ENCODE data around the gene ZFP91. TPM values are rescaled to one million over a fixed set of nuclear protein-coding genes. Genes with fewer than 3 reads are reported as not detected.

The ZFP91 gene
- polyA plus RNA-seq, 1 experiment, result 18.3 TPM

- no peak for DNase-seq (ENCODE audit: low read depth)
- Histone ChIP-seq H3K27me3 (ENCODE audit: control insufficient read depth, insufficient read depth, low read length) (no peaks in the 10 kb centered on the region), H3K4me3 (ENCODE audit: low read depth, low read length) (no peak overlapping the region), H3K36me3 (ENCODE audit: control insufficient read depth, insufficient read depth, low read length) (no peaks in the 10 kb centered on the region; the same call in 1 of the 2 replicates)
- ChIA-PET CTCF (interaction anchor here (1.0 to 2.8 kb wide), 2 partner anchors 29 to 32 kb away, joined by 5 to 10 read pairs; no protein-coding TSS in a partner anchor), POLR2A (no interaction called here)
- no peak for TF ChIP-seq CTCF (IDR thresholded peaks at IDR 0.05; ENCODE audit: insufficient read depth, low read depth, low read length)
These were observed 18.8 kb downstream of the ZFP91 start for GRCh38 chr11:58597486-58598144.

- ChIA-PET CTCF (no interaction called here), POLR2A (no interaction called here)
These were observed 21.6 kb downstream of the ZFP91 start for GRCh38 chr11:58600510-58600909.

GRCh38 chr11:58606930-58607714, 28.3 kb downstream of the ZFP91 start:
- no peak overlapping the region for H3K4me3 ChIP-seq (ENCODE audit: low read depth, low read length)
- TF ChIP-seq CTCF (IDR thresholded peaks at IDR 0.05; ENCODE audit: insufficient read depth, low read depth, low read length), result no peak
- CTCF ChIA-PET, result interaction anchor here (0.6 to 1.2 kb wide), 2 partner anchors 11 to 30 kb away, joined by 3 read pairs; no protein-coding TSS in a partner anchor
- H3K27me3 ChIP-seq (ENCODE audit: control insufficient read depth, insufficient read depth, low read length), result no peaks in the 10 kb centered on the region
- DNase-seq (ENCODE audit: low read depth), result no peak
- POLR2A ChIA-PET, result no interaction called here
- peaks cover 1% of the 10 kb centered on the region; the same call in 1 of the 2 replicates for H3K36me3 ChIP-seq (ENCODE audit: control insufficient read depth, insufficient read depth, low read length)

More at GRCh38 chr11:58600510-58600909, 21.6 kb downstream of the ZFP91 start:
- H3K27me3 ChIP-seq (ENCODE audit: control insufficient read depth, insufficient read depth, low read length), result no peaks in the 10 kb centered on the region
- no peak for DNase-seq (ENCODE audit: low read depth)
- no peaks in the 10 kb centered on the region; the same call in 1 of the 2 replicates for H3K36me3 ChIP-seq (ENCODE audit: control insufficient read depth, insufficient read depth, low read length)
- TF ChIP-seq CTCF (IDR thresholded peaks at IDR 0.05; ENCODE audit: insufficient read depth, low read depth, low read length), result no peak
- H3K4me3 ChIP-seq (ENCODE audit: low read depth, low read length), result no peak overlapping the region

GRCh38 chr11:58608331-58608730, 29.5 kb downstream of the ZFP91 start:
- ChIA-PET POLR2A (no interaction called here), CTCF (no interaction called here)
- Histone ChIP-seq H3K4me3 (ENCODE audit: low read depth, low read length) (no peak overlapping the region), H3K36me3 (ENCODE audit: control insufficient read depth, insufficient read depth, low read length) (peaks cover 3% of the 10 kb centered on the region), H3K27me3 (ENCODE audit: control insufficient read depth, insufficient read depth, low read length) (no peaks in the 10 kb centered on the region)
- DNase-seq (ENCODE audit: low read depth), result no peak
- TF ChIP-seq CTCF (IDR thresholded peaks at IDR 0.05; ENCODE audit: insufficient read depth, low read depth, low read length), result no peak

GRCh38 chr11:58609723-58610122, 30.9 kb downstream of the ZFP91 start:
- ChIA-PET POLR2A (no interaction called here), CTCF (interaction anchor here (1.2 to 1.8 kb wide), 2 partner anchors 20 to 42 kb away, joined by 4 to 6 read pairs; no protein-coding TSS in a partner anchor)
- Histone ChIP-seq H3K36me3 (ENCODE audit: control insufficient read depth, insufficient read depth, low read length) (peaks cover 3% of the 10 kb centered on the region), H3K4me3 (ENCODE audit: low read depth, low read length) (no peak overlapping the region), H3K27me3 (ENCODE audit: control insufficient read depth, insufficient read depth, low read length) (no peaks in the 10 kb centered on the region)
- TF ChIP-seq CTCF (IDR thresholded peaks at IDR 0.05; ENCODE audit: insufficient read depth, low read depth, low read length), result no peak
- no peak for DNase-seq (ENCODE audit: low read depth)
